PC-9 (cell line): Measurements from ENCODE around the gene RABL6. TPM values are rescaled to one million over a fixed set of nuclear protein-coding genes. Genes with fewer than 3 reads are reported as not detected.

Source experiments
- BruUV-seq: library from RNA; stranded (reverse); fragments of 400-500 nt; replicated peaks from 2 replicates; lab custom pipeline; 2021; lab: Mats Ljungman, UMichigan
- CTCF ChIA-PET: fragments of 300-600 bp; sonication (Branson Sonifier 250); formaldehyde crosslinking; loops from one replicate; lab custom pipeline; 2022; ENCODE audit warnings: antibody characterized with exemption; lab: Charles Lee
- POLR2A ChIA-PET: fragments of 300-600 bp; sonication (Branson Sonifier 250); formaldehyde crosslinking; loops from one replicate; lab custom pipeline; 2022; ENCODE audit warnings: antibody characterized with exemption; ENCODE audit not compliant: unreplicated experiment; lab: Charles Lee
- DNase-seq, 2 experiments: peaks; one replicate each; pipeline versions ENCODE4 v3.0.0 to v3.0.0-alpha.2; 2015 to 2022; ENCODE audit warnings: mixed read lengths in 1 of 2
- H2AFZ ChIP-seq: fragments of 200-600 bp; sonication (generic); 2 replicates; pipeline ENCODE4 v1.8.1; 2017; ENCODE audit warnings: antibody characterized with exemption
- H3F3A ChIP-seq: fragments of 200-600 bp; sonication (generic); 2 replicates; pipeline ENCODE4 v1.8.1; 2017; ENCODE audit warnings: antibody characterized with exemption, mild to moderate bottlenecking, low read depth; ENCODE audit not compliant: insufficient read depth
- H3K27ac ChIP-seq: fragments of 200-600 bp; sonication (generic); 2 replicates; pipeline ENCODE4 v1.6.1; 2016; ENCODE audit warnings: mixed run types
- H3K27me3 ChIP-seq: fragments of 200-600 bp; sonication (generic); 2 replicates; pipeline ENCODE4 v1.6.1; 2016; ENCODE audit warnings: low read depth, mixed run types; ENCODE audit not compliant: insufficient read depth
- H3K36me3 ChIP-seq: fragments of 200-600 bp; sonication (generic); 2 replicates; pipeline ENCODE4 v1.6.1; 2016; ENCODE audit warnings: low read depth, mixed run types
- H3K4me1 ChIP-seq: fragments of 200-600 bp; sonication (generic); replicated peaks from 2 replicates; pipeline ENCODE4 v1.6.1; 2016; ENCODE audit warnings: mixed run types; ENCODE audit not compliant: insufficient read depth
- H3K4me2 ChIP-seq: fragments of 200-600 bp; sonication (generic); 2 replicates; pipeline ENCODE4 v1.6.1; 2017; ENCODE audit warnings: mixed run types
- H3K4me3 ChIP-seq: fragments of 200-600 bp; sonication (generic); 2 replicates; pipeline ENCODE4 v1.6.1; 2016; ENCODE audit warnings: mixed run types
- H3K79me2 ChIP-seq: fragments of 200-600 bp; sonication (generic); 2 replicates; pipeline ENCODE4 v1.6.1; 2017; ENCODE audit warnings: low read depth, mixed run types
- H3K9me2 ChIP-seq: fragments of 200-600 bp; sonication (generic); 2 replicates; pipeline ENCODE4 v1.8.1; 2017; ENCODE audit warnings: mild to moderate bottlenecking; ENCODE audit not compliant: insufficient read depth
- H3K9me3 ChIP-seq: fragments of 200-600 bp; sonication (generic); 2 replicates; pipeline ENCODE4 v1.8.1; 2016; ENCODE audit warnings: low read depth; ENCODE audit not compliant: insufficient read depth
- H4K20me1 ChIP-seq: fragments of 200-600 bp; sonication (generic); 2 replicates; pipeline ENCODE4 v1.8.1; 2017; ENCODE audit not compliant: insufficient read depth
- EZH2 ChIP-seq: fragments of 200-600 bp; sonication (generic); IDR thresholded peaks from 2 replicates; pipeline ENCODE4 v1.8.0; 2017; ENCODE audit warnings: antibody characterized with exemption, low read depth
- intact Hi-C: fragments of 100-400 bp; cut with micrococcal nuclease; formaldehyde crosslinking; loops from one replicate; pipeline ENCODE4 v1.10.0; 2022; ENCODE audit not compliant: unreplicated experiment
- total RNA-seq: library from RNA; stranded (reverse); gene quantifications from 2 replicates; pipeline ENCODE4 v1.2.3, GENCODE V29; 2021
- TF ChIP-seq, protein P1 (sequence below): fragments of 200-600 bp; sonication (generic); conservative IDR thresholded peaks from 2 replicates; pipeline ENCODE4 v1.6.1; 2017; ENCODE audit warnings: mixed run types, antibody characterized with exemption, mild to moderate bottlenecking, moderate library complexity

RABL6 gene
- total RNA-seq, 1 experiment from 2014 or later, result 116 TPM

DNA sequence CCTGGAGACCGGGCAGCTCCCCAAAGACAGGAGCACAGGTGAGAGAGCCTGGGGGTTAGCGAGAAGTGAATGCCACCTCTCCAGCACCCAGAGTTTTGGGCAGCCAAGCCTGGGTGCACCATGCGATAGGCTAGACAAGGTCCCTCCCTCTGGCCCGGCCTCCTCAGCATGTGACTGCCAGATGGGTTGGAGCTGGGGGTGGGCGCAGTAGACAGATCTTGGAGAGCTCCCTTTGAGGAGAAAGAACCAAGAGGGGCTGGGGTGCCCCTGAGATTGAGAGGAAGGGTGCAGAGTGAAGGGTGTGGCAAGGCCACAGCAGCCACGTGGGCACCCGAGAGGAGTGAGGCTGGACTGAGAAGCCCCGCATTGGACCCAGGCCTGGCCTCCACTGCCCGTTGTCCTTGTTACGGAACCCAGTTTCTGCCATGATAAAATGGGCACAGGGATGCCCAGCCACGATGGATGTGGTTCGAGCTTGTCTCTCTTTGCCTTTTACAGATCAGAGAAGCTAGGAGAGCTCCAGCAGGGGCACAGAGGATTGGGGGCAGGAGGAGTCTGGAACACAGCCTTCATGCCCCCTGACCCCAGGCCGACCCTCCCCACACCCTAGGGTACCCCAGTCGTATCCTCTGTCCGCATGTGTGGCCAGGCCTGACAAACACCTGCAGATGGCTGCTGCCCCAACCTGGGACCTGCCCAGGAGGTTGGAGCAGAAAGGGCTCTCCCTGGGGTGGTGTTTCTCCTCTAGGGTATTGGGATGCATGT is 15.2 kb upstream of the RABL6 start:
- H4K20me1 ChIP-seq, result peaks cover 14% of the 10 kb centered on the region
- CTCF ChIA-PET, result interaction anchor here (0.6 to 1.0 kb wide), 5 partner anchors 18 to 358 kb away, joined by 3 to 7 read pairs (median 4); partner anchors contain the start of gene CLIC3

DNA sequence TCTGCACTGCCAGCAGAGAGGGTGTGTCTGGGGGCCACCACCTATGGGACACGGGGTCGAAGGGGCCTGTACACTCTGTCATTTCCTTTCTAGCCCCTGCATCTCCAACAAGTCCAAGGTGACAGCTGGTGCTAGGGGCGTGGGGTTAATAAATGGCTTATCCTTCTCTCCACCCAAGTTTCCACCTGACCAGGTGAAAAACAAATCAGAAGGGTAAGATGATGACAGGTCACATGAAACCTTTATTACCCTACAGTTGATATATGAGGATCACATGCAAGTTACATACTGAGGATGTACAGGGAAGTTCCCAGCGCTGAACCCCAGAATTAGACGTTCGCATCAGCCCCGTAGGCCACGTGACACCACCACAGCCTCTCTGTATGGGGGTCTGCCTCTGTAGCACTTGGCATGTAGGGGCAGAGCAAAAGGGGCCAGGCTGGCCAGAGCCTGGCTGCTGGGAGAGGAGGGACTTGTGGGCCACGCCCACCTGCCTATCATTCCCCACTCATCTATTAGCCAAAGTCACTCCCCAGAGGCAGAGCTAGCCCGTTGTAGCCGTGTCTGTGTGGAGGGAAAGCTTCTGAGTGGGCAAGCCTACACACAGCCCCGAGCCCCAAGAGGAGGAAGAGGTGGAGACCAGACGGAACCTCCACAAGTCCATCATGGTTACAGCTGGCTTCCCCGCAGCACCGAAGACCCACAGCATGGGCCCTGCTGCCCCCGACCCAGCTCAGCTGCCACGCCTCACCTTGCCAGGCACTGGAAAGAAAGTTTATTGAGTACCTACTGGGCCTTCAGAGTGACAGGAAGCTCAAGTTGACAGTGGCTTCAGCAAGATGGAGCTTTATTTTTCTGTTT is 14.4 kb upstream of the RABL6 start:
- Histone ChIP-seq H3K27ac (no peak overlapping the region), H4K20me1 (peaks cover 14% of the 10 kb centered on the region), H3K4me2 (no peak overlapping the region), H3K79me2 (peaks cover 8% of the 10 kb centered on the region), H3F3A (peaks cover 19% of the 10 kb centered on the region), H3K9me2 (no peaks in the 10 kb centered on the region), H3K4me1 (peaks cover 15% of the 10 kb centered on the region; the same call in 1 of the 2 replicates), H3K4me3 (no peak overlapping the region), H2AFZ (no peak overlapping the region), H3K9me3 (no peaks in the 10 kb centered on the region), H3K36me3 (no peaks in the 10 kb centered on the region), H3K27me3 (no peaks in the 10 kb centered on the region)
- POLR2A ChIA-PET, result interaction anchor here (0.5 kb wide), 1 partner anchor 423 kb away, joined by 5 read pairs; no protein-coding TSS in a partner anchor
- DNase-seq, result no peak
- no peak for TF ChIP-seq EZH2
- TF ChIP-seq, protein P1, sequence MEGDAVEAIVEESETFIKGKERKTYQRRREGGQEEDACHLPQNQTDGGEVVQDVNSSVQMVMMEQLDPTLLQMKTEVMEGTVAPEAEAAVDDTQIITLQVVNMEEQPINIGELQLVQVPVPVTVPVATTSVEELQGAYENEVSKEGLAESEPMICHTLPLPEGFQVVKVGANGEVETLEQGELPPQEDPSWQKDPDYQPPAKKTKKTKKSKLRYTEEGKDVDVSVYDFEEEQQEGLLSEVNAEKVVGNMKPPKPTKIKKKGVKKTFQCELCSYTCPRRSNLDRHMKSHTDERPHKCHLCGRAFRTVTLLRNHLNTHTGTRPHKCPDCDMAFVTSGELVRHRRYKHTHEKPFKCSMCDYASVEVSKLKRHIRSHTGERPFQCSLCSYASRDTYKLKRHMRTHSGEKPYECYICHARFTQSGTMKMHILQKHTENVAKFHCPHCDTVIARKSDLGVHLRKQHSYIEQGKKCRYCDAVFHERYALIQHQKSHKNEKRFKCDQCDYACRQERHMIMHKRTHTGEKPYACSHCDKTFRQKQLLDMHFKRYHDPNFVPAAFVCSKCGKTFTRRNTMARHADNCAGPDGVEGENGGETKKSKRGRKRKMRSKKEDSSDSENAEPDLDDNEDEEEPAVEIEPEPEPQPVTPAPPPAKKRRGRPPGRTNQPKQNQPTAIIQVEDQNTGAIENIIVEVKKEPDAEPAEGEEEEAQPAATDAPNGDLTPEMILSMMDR, result no peak
- intact Hi-C loops, result loop anchor here (5.0 to 10.0 kb wide), 2 partner anchors 309 to 449 kb away; partner anchors contain the start of genes SEC16A and TUBB4B
- BruUV-seq, result no TSS peak
- CTCF ChIA-PET, result interaction anchor here (0.5 to 1.1 kb wide), 4 partner anchors 17 to 135 kb away, joined by 3 to 5 read pairs (median 4); no protein-coding TSS in a partner anchor

More for the DNA sequence above, 15.2 kb upstream of the RABL6 start:
- no TSS peak for BruUV-seq
- H3K4me2 ChIP-seq, result peak overlapping the region; percentile 84
- H3K4me3 ChIP-seq, result peak overlapping the region; percentile 68; the same call in 1 of the 2 replicates
- no peaks in the 10 kb centered on the region for H3K27me3 ChIP-seq
- no peak for TF ChIP-seq EZH2
- TF ChIP-seq, protein P1, result no peak
- peaks cover 21% of the 10 kb centered on the region for H3F3A ChIP-seq
- intact Hi-C loops, result loop anchor here (5.0 to 10.0 kb wide), 2 partner anchors 308 to 450 kb away; partner anchors contain the start of genes SEC16A and TUBB4B
- H3K27ac ChIP-seq, result no peak overlapping the region
- H3K9me2 ChIP-seq, result no peaks in the 10 kb centered on the region
- H3K9me3 ChIP-seq, result no peaks in the 10 kb centered on the region
- H3K4me1 ChIP-seq, result peaks cover 15% of the 10 kb centered on the region; the same call in 1 of the 2 replicates
- no peak for DNase-seq
- H3K79me2 ChIP-seq, result peaks cover 8% of the 10 kb centered on the region
- no peak overlapping the region for H2AFZ ChIP-seq
- POLR2A ChIA-PET, result interaction anchor here (0.5 to 0.7 kb wide), 2 partner anchors 15 to 448 kb away, joined by 3 read pairs; partner anchors contain the start of genes RABL6 and TUBB4B
- H3K36me3 ChIP-seq, result no peaks in the 10 kb centered on the region
